ENCODE results near the gene KRT86.

- TF ChIP-seq POLR2A (IDR thresholded peaks at IDR 0.05) (no peak), CTCF (IDR thresholded peaks at IDR 0.05) (no peak)
These were observed 5.2 kb downstream of the KRT86 start for GRCh38 chr12:52279422-52280318.

Data from Peyer's patch (tissue), 4 donors.